Suprapubic skin (tissue), 4 donors: ENCODE results near the gene SNAPC1. TPM values are rescaled to one million over a fixed set of nuclear protein-coding genes. Genes with fewer than 3 reads are reported as not detected.

Experiments used
- DNase-seq, 2 donors: peaks; one replicate each; pipeline ENCODE4 v3.0.0-alpha.2; 2019; ENCODE audit warnings: low spot score in 2 of 2
- H3K27ac ChIP-seq: fragments of 200-600 bp; sonication (generic); one replicate; pipeline ENCODE4 v1.5.1; 2019
- H3K27me3 ChIP-seq: fragments of 200-600 bp; sonication (generic); one replicate; pipeline ENCODE4 v1.5.1; 2019
- H3K36me3 ChIP-seq: fragments of 200-600 bp; sonication (generic); one replicate; pipeline ENCODE4 v1.5.1; 2019
- H3K4me1 ChIP-seq: fragments of 200-600 bp; sonication (generic); one replicate; pipeline ENCODE4 v1.5.1; 2019
- H3K4me3 ChIP-seq: fragments of 200-600 bp; sonication (generic); one replicate; pipeline ENCODE4 v1.5.1; 2019; ENCODE audit warnings: mild to moderate bottlenecking
- H3K9me3 ChIP-seq: fragments of 200-600 bp; sonication (generic); one replicate; pipeline ENCODE4 v1.5.1; 2019
- CTCF ChIP-seq, 2 donors: fragments of 200-600 bp in 1 of 2; fragments of 450-650 bp in 1 of 2; sonication (generic) in 1 of 2; IDR thresholded peaks; one replicate each; pipeline ENCODE4 v1.5.1; 2016 to 2019; ENCODE audit warnings: antibody characterized with exemption in 2 of 2, mild to moderate bottlenecking in 1 of 2, moderate library complexity in 1 of 2
- EP300 ChIP-seq: sonication (generic); formaldehyde crosslinking; IDR thresholded peaks from one replicate; pipeline ENCODE4 v1.6.1; 2017; ENCODE audit warnings: antibody characterized with exemption
- POLR2A ChIP-seq, 2 donors: fragments of 450-650 bp; IDR thresholded peaks; one replicate each; pipeline ENCODE4 v1.6.1; 2017; ENCODE audit warnings: antibody characterized with exemption in 2 of 2, mild to moderate bottlenecking in 2 of 2, moderate library complexity in 2 of 2
- POLR2AphosphoS5 ChIP-seq, 3 donors: sonication (generic); formaldehyde crosslinking; IDR thresholded peaks; one replicate each; pipeline ENCODE4 v1.6.1; 2017; ENCODE audit warnings: antibody characterized with exemption in 3 of 3
- whole genome bisulfite sequencing: methylation state at CpG from one replicate; pipeline ENCODE4 v1.1.5; 2018; 5-methylcytosine and 5-hydroxymethylcytosine counted together
- total RNA-seq, 4 donors: library from RNA; depleted of rRNA; stranded (reverse); fragments of >200 nt; gene quantifications; one replicate each; pipeline ENCODE4 v1.1.0, GENCODE V29; 2016

The SNAPC1 gene
- total RNA-seq, 4 donors from 2014 or later: 5.2 to 9.3 (median 6.5) TPM

GRCh38 chr14:61730756-61731373 lies 31.4 kb upstream of the SNAPC1 start:
- H3K9me3 ChIP-seq: no peaks in the 10 kb centered on the region
- 69% methylated on average over 2 of the region's 2 CpGs for WGBS
- H3K4me1 ChIP-seq: no peaks in the 10 kb centered on the region
- no peak for DNase-seq
- no peak overlapping the region for H3K4me3 ChIP-seq
- no peak for TF ChIP-seq POLR2AphosphoS5 (IDR thresholded peaks at IDR 0.05)
- TF ChIP-seq CTCF (IDR thresholded peaks at IDR 0.05): peak; percentile 10 to 27
- H3K36me3 ChIP-seq: peaks cover 68% of the 10 kb centered on the region
- no peaks in the 10 kb centered on the region for H3K27me3 ChIP-seq
- H3K27ac ChIP-seq: no peak overlapping the region

- WGBS: 89% methylated on average over 2 of the region's 2 CpGs
- Histone ChIP-seq H3K9me3 (no peaks in the 10 kb centered on the region), H3K36me3 (peaks cover 74% of the 10 kb centered on the region)
Observed at GRCh38 chr14:61733972-61734371, 28.2 kb upstream of the SNAPC1 start.

GRCh38 chr14:61736751-61737150 lies 25.5 kb upstream of the SNAPC1 start:
- H3K27me3 ChIP-seq: no peaks in the 10 kb centered on the region
- H3K36me3 ChIP-seq: peaks cover 93% of the 10 kb centered on the region
- no peaks in the 10 kb centered on the region for H3K4me1 ChIP-seq
- no peak overlapping the region for H3K27ac ChIP-seq
- DNase-seq: no peak
- TF ChIP-seq POLR2A (IDR thresholded peaks at IDR 0.05) (no peak), CTCF (IDR thresholded peaks at IDR 0.05) (no peak), EP300 (no peak), POLR2AphosphoS5 (IDR thresholded peaks at IDR 0.05) (no peak)
- H3K9me3 ChIP-seq: no peaks in the 10 kb centered on the region
- no peak overlapping the region for H3K4me3 ChIP-seq
- WGBS: 81% methylated on average over 4 of the region's 4 CpGs

More at GRCh38 chr14:61733972-61734371, 28.2 kb upstream of the SNAPC1 start:
- no peak overlapping the region for H3K27ac ChIP-seq
- DNase-seq: no peak
- no peak overlapping the region for H3K4me3 ChIP-seq
- no peaks in the 10 kb centered on the region for H3K4me1 ChIP-seq
- TF ChIP-seq POLR2A (IDR thresholded peaks at IDR 0.05) (no peak), EP300 (no peak), CTCF (IDR thresholded peaks at IDR 0.05) (no peak), POLR2AphosphoS5 (IDR thresholded peaks at IDR 0.05) (no peak)
- no peaks in the 10 kb centered on the region for H3K27me3 ChIP-seq

- peaks cover 93% of the 10 kb centered on the region for H3K36me3 ChIP-seq
- no peak for DNase-seq
Observed at GRCh38 chr14:61737915-61738314, 24.3 kb upstream of the SNAPC1 start.

DNA sequence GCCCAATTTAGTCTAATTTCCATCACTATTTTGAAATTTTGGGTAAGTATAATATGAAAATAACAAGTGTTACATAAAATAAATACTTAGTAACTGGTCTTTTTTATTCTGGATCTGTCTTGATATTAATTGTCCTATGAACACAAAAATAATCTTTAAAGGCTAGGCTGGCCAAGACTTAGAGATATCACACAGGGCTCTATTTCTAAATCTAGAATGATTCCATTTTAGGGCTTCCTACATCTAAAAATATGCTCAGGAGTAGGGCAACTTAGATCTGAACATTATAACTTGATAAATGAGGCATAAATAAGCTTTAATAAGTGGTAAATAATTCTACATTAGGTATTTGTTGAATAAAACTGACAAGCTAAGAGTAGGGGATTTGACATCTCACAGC lies 23.1 kb upstream of the SNAPC1 start:
- no peak overlapping the region for H3K27ac ChIP-seq
- H3K27me3 ChIP-seq: no peaks in the 10 kb centered on the region
- no peak for DNase-seq
- H3K9me3 ChIP-seq: no peaks in the 10 kb centered on the region
- H3K4me1 ChIP-seq: no peaks in the 10 kb centered on the region
- no peak overlapping the region for H3K4me3 ChIP-seq
- H3K36me3 ChIP-seq: peaks cover 93% of the 10 kb centered on the region
- TF ChIP-seq POLR2A (IDR thresholded peaks at IDR 0.05) (no peak), POLR2AphosphoS5 (IDR thresholded peaks at IDR 0.05) (no peak), CTCF (IDR thresholded peaks at IDR 0.05) (no peak), EP300 (no peak)

More at GRCh38 chr14:61737915-61738314, 24.3 kb upstream of the SNAPC1 start:
- H3K27ac ChIP-seq: no peak overlapping the region
- H3K4me1 ChIP-seq: no peaks in the 10 kb centered on the region
- no peaks in the 10 kb centered on the region for H3K9me3 ChIP-seq
- H3K4me3 ChIP-seq: no peak overlapping the region
- TF ChIP-seq POLR2AphosphoS5 (IDR thresholded peaks at IDR 0.05) (no peak), POLR2A (IDR thresholded peaks at IDR 0.05) (no peak), CTCF (IDR thresholded peaks at IDR 0.05) (no peak), EP300 (no peak)
- 93% methylated on average over 5 of the region's 5 CpGs for WGBS
- H3K27me3 ChIP-seq: no peaks in the 10 kb centered on the region
